ENCODE data around the gene GPR137. TPM values are rescaled to one million over a fixed set of nuclear protein-coding genes. Genes with fewer than 3 reads are reported as not detected.

The GPR137 gene
- total RNA-seq, 4 donors from 2014 or later, result 12.5 to 25.7 (median 20.0) TPM

DNA sequence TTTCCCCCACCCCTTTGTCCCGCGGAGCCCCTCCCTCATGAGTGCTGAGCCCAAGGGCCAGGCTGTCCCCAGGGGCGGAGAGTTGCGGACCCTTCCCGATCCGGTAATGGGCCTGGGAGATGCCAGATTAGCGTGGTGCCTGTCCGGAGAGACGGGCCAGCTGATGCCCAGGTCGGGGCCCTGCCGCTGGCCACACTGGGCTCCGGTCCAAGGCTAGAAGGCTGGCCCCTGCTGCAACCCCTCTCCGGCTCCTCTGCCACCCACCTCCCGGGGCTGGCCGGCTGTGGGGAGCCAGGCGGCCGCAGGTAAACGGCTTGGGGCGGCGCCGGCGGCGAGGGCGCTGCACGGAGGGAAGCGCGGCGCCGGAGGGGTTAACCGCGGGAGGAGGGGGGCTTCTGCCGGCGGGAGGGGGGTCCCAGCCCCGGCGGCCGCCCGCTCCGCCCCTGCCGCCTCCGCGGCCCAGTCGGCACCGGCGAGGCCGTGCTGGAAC lies 5.7 kb downstream of the GPR137 start, which contains the start of gene KCNK4:
Gene KCNK4 (plus strand): TSS at position 41 of the 490 bp plus-strand sequence. CDS start 1,717 bp downstream, outside the sequence.
- no peak for TF ChIP-seq POLR2A (IDR thresholded peaks at IDR 0.05)
- no peak for TF ChIP-seq EP300 (IDR thresholded peaks at IDR 0.05)
- TF ChIP-seq, protein P1, sequence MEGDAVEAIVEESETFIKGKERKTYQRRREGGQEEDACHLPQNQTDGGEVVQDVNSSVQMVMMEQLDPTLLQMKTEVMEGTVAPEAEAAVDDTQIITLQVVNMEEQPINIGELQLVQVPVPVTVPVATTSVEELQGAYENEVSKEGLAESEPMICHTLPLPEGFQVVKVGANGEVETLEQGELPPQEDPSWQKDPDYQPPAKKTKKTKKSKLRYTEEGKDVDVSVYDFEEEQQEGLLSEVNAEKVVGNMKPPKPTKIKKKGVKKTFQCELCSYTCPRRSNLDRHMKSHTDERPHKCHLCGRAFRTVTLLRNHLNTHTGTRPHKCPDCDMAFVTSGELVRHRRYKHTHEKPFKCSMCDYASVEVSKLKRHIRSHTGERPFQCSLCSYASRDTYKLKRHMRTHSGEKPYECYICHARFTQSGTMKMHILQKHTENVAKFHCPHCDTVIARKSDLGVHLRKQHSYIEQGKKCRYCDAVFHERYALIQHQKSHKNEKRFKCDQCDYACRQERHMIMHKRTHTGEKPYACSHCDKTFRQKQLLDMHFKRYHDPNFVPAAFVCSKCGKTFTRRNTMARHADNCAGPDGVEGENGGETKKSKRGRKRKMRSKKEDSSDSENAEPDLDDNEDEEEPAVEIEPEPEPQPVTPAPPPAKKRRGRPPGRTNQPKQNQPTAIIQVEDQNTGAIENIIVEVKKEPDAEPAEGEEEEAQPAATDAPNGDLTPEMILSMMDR (IDR thresholded peaks at IDR 0.05), result no peak
- H3K36me3 ChIP-seq, result peaks cover 0 to 18% (median 0%) of the 10 kb centered on the region in 3 donors
- no peaks in the 10 kb centered on the region for H3K9me3 ChIP-seq
- H3K4me1 ChIP-seq, result peaks cover 0 to 29% (median 10%) of the 10 kb centered on the region in 4 donors
- H3K27me3 ChIP-seq, result peaks cover 0 to 63% of the 10 kb centered on the region in 2 donors
- no peak for DNase-seq (ENCODE audit: low spot score in 2 of 2)
- WGBS, 2 donors, result 0 to 1% methylated on average over 6 to 17 of the region's 45 CpGs
- no peak within 1 kb of the TSS for H3K27ac ChIP-seq
- peak within 1 kb of the TSS in 2 of 4 donors; percentile 23 to 44 for H3K4me3 ChIP-seq

DNA sequence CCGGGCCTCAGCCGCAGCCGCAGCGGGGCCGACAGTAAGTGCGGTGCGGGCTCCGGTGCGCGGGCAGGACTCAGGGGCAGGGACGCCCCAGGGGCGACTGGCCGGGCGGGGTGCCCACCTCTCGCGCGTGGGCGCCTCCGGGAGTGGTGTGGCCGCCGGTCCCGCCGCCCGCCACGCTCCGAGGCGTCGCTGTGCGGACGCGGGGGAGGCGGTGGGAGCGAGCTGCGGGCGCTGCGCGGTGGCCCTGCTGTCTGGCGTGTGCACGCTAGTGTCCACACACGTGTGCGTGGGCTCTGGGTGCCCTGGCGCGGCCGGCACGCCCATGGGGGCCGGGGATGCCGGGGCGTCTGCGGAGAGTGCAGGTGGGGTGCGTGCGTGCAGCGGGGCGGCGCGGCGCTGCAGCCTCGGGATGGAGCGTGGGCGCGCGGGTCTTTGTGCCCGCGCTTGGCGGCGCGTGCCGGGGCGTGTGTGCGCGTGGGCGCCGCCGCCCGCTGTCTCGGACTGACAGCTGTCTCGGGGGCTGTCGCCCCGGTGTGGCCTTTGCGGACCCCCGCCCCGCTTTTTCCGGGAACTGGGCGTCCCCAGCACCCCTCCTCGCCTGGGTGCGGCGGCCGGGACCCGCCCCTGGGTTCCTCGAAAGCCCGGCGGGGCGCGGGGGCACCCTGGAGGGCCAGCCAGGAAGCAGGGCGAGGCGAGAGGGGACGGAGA lies 6.3 kb downstream of the GPR137 start:
- TF ChIP-seq POLR2A (IDR thresholded peaks at IDR 0.05) (no peak), EP300 (IDR thresholded peaks at IDR 0.05) (no peak)
- TF ChIP-seq, protein P1 (IDR thresholded peaks at IDR 0.05), result no peak
- WGBS, 2 donors, result 0 to 1% methylated on average over 42 to 52 of the region's 96 CpGs
- Histone ChIP-seq H3K9me3 (no peaks in the 10 kb centered on the region), H3K36me3 (peaks cover 0 to 18% (median 0%) of the 10 kb centered on the region in 3 donors), H3K27me3 (peaks cover 0 to 69% of the 10 kb centered on the region in 2 donors), H3K4me3 (peak overlapping the region in 2 of 4 donors; percentile 23 to 44), H3K27ac (no peak overlapping the region), H3K4me1 (peaks cover 0 to 23% (median 9%) of the 10 kb centered on the region in 4 donors)
- DNase-seq (ENCODE audit: low spot score in 2 of 2), result no peak

DNA sequence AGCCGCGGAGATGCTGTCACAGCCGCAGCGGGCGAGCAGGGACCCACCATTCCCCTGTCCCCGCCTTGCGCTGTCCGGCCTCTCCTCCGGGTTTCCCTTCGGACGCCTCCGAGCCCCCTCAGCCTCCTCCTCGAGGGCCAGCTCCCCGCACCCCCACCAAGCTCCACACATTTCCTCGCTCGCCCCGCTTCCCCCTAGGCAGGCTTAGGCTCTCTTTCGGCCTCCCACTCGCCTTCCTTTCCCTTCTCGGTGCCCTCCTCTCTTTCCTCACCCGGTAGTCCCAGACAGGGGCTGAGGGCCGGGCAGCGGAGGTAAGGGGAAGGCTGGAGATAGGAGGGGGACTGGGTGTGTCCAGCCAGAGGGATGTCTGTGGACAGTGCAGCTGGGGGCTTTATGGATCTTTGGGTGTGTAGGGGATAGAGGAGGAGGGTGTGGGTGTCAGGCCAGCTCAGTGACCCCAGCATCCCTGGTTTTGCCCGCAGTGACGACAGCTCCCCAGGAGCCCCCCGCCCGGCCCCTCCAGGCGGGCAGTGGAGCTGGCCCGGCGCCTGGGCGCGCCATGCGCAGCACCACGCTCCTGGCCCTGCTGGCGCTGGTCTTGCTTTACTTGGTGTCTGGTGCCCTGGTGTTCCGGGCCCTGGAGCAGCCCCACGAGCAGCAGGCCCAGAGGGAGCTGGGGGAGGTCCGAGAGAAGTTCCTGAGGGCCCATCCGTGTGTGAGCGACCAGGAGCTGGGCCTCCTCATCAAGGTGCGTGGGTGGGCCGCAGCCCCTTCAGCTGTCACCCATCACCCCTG lies 7.0 kb downstream of the GPR137 start:
- Histone ChIP-seq H3K27me3 (peaks cover 0 to 76% of the 10 kb centered on the region in 2 donors), H3K4me1 (peaks cover 0 to 26% (median 9%) of the 10 kb centered on the region in 4 donors), H3K27ac (no peak overlapping the region), H3K4me3 (peak overlapping the region in 2 of 4 donors; percentile 23 to 44), H3K36me3 (peaks cover 0 to 18% (median 0%) of the 10 kb centered on the region in 3 donors), H3K9me3 (no peaks in the 10 kb centered on the region)
- TF ChIP-seq EP300 (IDR thresholded peaks at IDR 0.05) (no peak), POLR2A (IDR thresholded peaks at IDR 0.05) (no peak)
- TF ChIP-seq, protein P1 (IDR thresholded peaks at IDR 0.05), result no peak
- WGBS, 2 donors, result 23 to 36% methylated on average over 33 to 39 of the region's 42 CpGs
- no peak for DNase-seq (ENCODE audit: low spot score in 2 of 2)

DNA sequence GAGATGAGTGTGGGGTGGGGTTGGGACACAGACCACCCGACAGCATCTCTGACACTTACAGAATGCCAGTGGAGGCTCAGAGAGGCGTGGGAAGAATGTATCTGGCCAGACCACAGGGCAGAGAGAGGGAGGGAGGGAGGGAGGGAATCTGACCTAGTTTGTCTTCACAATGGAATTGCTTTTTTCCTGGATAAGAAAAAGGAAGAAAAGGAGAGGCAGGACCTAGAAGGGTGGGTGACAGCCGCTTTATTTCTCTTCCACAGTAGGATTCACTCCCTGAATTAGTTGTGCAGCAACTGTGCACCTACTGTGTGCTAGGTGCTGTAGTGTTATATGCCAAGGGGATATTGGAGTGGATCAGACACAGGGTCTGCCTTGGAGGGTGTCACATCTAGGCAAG lies 9.1 kb downstream of the GPR137 start:
- H3K4me3 ChIP-seq, result no peak overlapping the region
- TF ChIP-seq, protein P1 (IDR thresholded peaks at IDR 0.05), result no peak
- no peak for TF ChIP-seq POLR2A (IDR thresholded peaks at IDR 0.05)
- no peak for TF ChIP-seq EP300 (IDR thresholded peaks at IDR 0.05)
- peaks cover 0 to 2% (median 0%) of the 10 kb centered on the region in 3 donors for H3K36me3 ChIP-seq
- H3K27me3 ChIP-seq, result peaks cover 2 to 93% of the 10 kb centered on the region in 2 donors
- no peak for DNase-seq (ENCODE audit: low spot score in 2 of 2)
- 29 to 30% methylated on average over 3 of the region's 3 CpGs for WGBS, 2 donors
- H3K27ac ChIP-seq, result no peak overlapping the region
- H3K9me3 ChIP-seq, result no peaks in the 10 kb centered on the region
- H3K4me1 ChIP-seq, result peaks cover 0 to 36% (median 18%) of the 10 kb centered on the region in 4 donors

Data from tibial nerve (tissue), 4 donors.